Cardiac muscle cell (in vitro differentiated cells and primary cell): ENCODE measurements around the gene JMY. TPM values are rescaled to one million over a fixed set of nuclear protein-coding genes. Genes with fewer than 3 reads are reported as not detected.

Experiments used
- DNase-seq, 2 donors: peaks; one replicate each; pipeline versions ENCODE4 v3.0.0 to v3.0.0-alpha.2; 2010 to 2017; ENCODE audit warnings: low read depth in 1 of 2, low spot score in 1 of 2
- H3K27ac ChIP-seq: fragments of 200-600 bp; sonication (generic); 2 replicates; pipeline ENCODE4 v1.5.1; 2016
- H3K27me3 ChIP-seq: fragments of 200-600 bp; sonication (generic); 2 replicates; pipeline ENCODE4 v1.6.0; 2016; ENCODE audit warnings: control low read depth
- H3K36me3 ChIP-seq: fragments of 200-600 bp; sonication (generic); 2 replicates; pipeline ENCODE4 v1.5.1; 2016; ENCODE audit warnings: control low read depth
- H3K4me1 ChIP-seq: fragments of 200-600 bp; sonication (generic); 2 replicates; pipeline ENCODE4 v1.8.1; 2017; ENCODE audit warnings: low read depth, mild to moderate bottlenecking, mixed run types
- H3K4me3 ChIP-seq: fragments of 200-600 bp; sonication (generic); 2 replicates; pipeline ENCODE4 v1.5.1; 2016; ENCODE audit warnings: mild to moderate bottlenecking
- H3K9me3 ChIP-seq: fragments of 200-600 bp; sonication (generic); 2 replicates; pipeline ENCODE4 v1.5.1; 2017; ENCODE audit warnings: low read depth, mild to moderate bottlenecking, control low read depth
- polyA plus RNA-seq: library from polyadenylated mRNA; unstranded; fragments of >200 nt; fragmentation: Nextera tagmentation; extraction: Ambion mirVana; gene quantifications from 2 replicates; pipeline ENCODE4 v1.2.1, GENCODE V29; 2016
- total RNA-seq: library from RNA; depleted of rRNA; stranded (reverse); fragments of >200 nt; gene quantifications from 2 replicates; pipeline ENCODE4 v1.2.3, GENCODE V29; 2016
- TF ChIP-seq, protein P1 (sequence below): IDR thresholded peaks from 2 replicates; pipeline ENCODE4 v1.5.1; 2012; ENCODE audit warnings: low read depth, mild to moderate bottlenecking, low read length

The JMY gene
- total and polyA plus RNA-seq, 2 experiments from 2014 or later = 6.3 to 23.0 TPM

GRCh38 chr5:79357398-79357797 is 121.5 kb downstream of the JMY start:
- Histone ChIP-seq H3K36me3 (no peaks in the 10 kb centered on the region), H3K27me3 (no peaks in the 10 kb centered on the region), H3K4me1 (no peaks in the 10 kb centered on the region), H3K4me3 (no peak overlapping the region), H3K9me3 (no peaks in the 10 kb centered on the region), H3K27ac (no peak overlapping the region)
- TF ChIP-seq, protein P1, sequence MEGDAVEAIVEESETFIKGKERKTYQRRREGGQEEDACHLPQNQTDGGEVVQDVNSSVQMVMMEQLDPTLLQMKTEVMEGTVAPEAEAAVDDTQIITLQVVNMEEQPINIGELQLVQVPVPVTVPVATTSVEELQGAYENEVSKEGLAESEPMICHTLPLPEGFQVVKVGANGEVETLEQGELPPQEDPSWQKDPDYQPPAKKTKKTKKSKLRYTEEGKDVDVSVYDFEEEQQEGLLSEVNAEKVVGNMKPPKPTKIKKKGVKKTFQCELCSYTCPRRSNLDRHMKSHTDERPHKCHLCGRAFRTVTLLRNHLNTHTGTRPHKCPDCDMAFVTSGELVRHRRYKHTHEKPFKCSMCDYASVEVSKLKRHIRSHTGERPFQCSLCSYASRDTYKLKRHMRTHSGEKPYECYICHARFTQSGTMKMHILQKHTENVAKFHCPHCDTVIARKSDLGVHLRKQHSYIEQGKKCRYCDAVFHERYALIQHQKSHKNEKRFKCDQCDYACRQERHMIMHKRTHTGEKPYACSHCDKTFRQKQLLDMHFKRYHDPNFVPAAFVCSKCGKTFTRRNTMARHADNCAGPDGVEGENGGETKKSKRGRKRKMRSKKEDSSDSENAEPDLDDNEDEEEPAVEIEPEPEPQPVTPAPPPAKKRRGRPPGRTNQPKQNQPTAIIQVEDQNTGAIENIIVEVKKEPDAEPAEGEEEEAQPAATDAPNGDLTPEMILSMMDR = no peak
- peak in 1 of 2 donors; percentile 39 for DNase-seq

Other genes starting within 250 kb of the JMY start
- 4.3 and 8.9 TPM in 2 replicates for gene DMGDH, start 166.5 kb upstream of the JMY start, total RNA-seq
- gene DMGDH, start 166.5 kb upstream of the JMY start, polyA plus RNA-seq = 2.6 TPM in 1 of 2 replicates, not detected in the other
- not detected in 2 replicates for gene BHMT2, start 166.4 kb upstream of the JMY start, total RNA-seq
- gene BHMT2, start 166.4 kb upstream of the JMY start, polyA plus RNA-seq = not detected in 2 replicates
- 0.49 TPM in 1 of 2 replicates, not detected in the other for gene BHMT, start 124.3 kb upstream of the JMY start, total RNA-seq
- 0.42 and 0.54 TPM in 2 replicates for gene BHMT, start 124.3 kb upstream of the JMY start, polyA plus RNA-seq